Measurements from ENCODE around the gene DDX60. TPM values are rescaled to one million over a fixed set of nuclear protein-coding genes. Genes with fewer than 3 reads are reported as not detected.

The DDX60 gene
- total and polyA plus RNA-seq, 2 donors (not counting 3 experiments of a cell fraction or from before 2014, with no cell fraction given): 3.8 to 9.3 TPM

DNA sequence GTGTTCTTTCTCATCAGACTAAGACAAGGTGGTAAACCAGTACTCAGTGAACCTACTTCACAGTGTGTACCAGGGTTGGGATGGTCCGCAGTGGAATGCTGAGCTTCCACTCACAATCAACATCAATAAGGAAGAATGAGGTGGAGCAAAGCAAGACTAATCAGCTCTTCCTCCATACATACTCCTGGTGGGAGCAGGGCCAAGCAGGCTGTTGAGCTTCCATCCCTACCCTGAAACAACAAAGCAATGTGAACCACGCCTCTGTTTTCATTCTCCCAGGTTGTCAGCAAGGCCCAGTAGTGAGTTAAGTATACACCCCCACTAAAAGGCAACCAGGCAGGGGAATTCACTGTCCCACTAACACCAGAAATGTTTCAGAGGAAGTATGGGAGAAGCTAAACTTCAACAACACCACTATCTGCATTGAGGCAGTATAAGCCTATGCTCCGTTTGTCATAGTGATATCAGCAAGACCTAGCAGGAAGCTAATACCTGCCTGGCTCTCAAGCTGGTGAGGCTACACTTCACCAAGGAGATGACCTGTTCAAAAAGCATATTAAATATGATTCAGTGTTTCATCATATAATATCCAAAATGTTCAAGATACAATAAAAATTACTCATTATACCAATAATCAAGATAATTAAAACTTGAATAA is 109.5 kb downstream of the DDX60 start:
- H4K20me1 ChIP-seq (replicated peaks; ENCODE audit: control insufficient read depth, extremely low read depth, insufficient read depth, low read length): no peaks in the 10 kb centered on the region
- no peaks in the 10 kb centered on the region for H3K27me3 ChIP-seq (ENCODE audit: control insufficient read depth in 2 of 2, insufficient read depth in 2 of 2, low read length in 2 of 2)
- no peak overlapping the region for H3K9ac ChIP-seq (replicated peaks; ENCODE audit: extremely low read depth, insufficient read depth, low read length)
- H3K27ac ChIP-seq (ENCODE audit: insufficient read depth, low read depth, low read length): no peak overlapping the region
- intact Hi-C loops (cut with micrococcal nuclease): no loop called here
- H3K36me3 ChIP-seq (ENCODE audit: control insufficient read depth in 2 of 2, extremely low read depth in 1 of 2, insufficient read depth in 2 of 2, low read length in 2 of 2): no peaks in the 10 kb centered on the region
- TF ChIP-seq MYC (IDR thresholded peaks at IDR 0.05; ENCODE audit: low read depth, low read length) (no peak), GATA2 (IDR thresholded peaks at IDR 0.05; ENCODE audit: insufficient read depth, insufficient read length, low read depth, low read length) (no peak), FOS (IDR thresholded peaks at IDR 0.05; ENCODE audit: borderline replicate concordance, insufficient read depth, low read length) (no peak), POLR2AphosphoS5 (IDR thresholded peaks at IDR 0.05; ENCODE audit: insufficient read depth, low read depth, low read length) (no peak), POLR2A (IDR thresholded peaks at IDR 0.05; ENCODE audit: low read depth, low read length) (no peak), JUN (IDR thresholded peaks at IDR 0.05; ENCODE audit: borderline replicate concordance, insufficient read depth, insufficient read length, low read depth) (no peak), EZH2 (IDR thresholded peaks at IDR 0.05; ENCODE audit: borderline replicate concordance, low read depth, low read length, severe bottlenecking) (no peak)
- TF ChIP-seq, protein P1, sequence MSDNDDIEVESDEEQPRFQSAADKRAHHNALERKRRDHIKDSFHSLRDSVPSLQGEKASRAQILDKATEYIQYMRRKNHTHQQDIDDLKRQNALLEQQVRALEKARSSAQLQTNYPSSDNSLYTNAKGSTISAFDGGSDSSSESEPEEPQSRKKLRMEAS (IDR thresholded peaks at IDR 0.05; ENCODE audit: insufficient read depth, insufficient read length): no peak
- TF ChIP-seq, protein P2, sequence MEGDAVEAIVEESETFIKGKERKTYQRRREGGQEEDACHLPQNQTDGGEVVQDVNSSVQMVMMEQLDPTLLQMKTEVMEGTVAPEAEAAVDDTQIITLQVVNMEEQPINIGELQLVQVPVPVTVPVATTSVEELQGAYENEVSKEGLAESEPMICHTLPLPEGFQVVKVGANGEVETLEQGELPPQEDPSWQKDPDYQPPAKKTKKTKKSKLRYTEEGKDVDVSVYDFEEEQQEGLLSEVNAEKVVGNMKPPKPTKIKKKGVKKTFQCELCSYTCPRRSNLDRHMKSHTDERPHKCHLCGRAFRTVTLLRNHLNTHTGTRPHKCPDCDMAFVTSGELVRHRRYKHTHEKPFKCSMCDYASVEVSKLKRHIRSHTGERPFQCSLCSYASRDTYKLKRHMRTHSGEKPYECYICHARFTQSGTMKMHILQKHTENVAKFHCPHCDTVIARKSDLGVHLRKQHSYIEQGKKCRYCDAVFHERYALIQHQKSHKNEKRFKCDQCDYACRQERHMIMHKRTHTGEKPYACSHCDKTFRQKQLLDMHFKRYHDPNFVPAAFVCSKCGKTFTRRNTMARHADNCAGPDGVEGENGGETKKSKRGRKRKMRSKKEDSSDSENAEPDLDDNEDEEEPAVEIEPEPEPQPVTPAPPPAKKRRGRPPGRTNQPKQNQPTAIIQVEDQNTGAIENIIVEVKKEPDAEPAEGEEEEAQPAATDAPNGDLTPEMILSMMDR (IDR thresholded peaks at IDR 0.05; ENCODE audit: extremely low read depth in 1 of 2, insufficient read depth in 1 of 2, low read depth in 1 of 2, low read length in 2 of 2): no peak
- H3K4me2 ChIP-seq (ENCODE audit: insufficient read depth, low read length): no peak overlapping the region
- H3K79me2 ChIP-seq (ENCODE audit: control insufficient read depth, insufficient read depth, low read length): no peaks in the 10 kb centered on the region
- FAIRE-seq (no peak), DNase-seq (ENCODE audit: low read depth, low spot score) (no peak)
- dilution Hi-C loops (cut with MboI; ENCODE audit: extremely low pct_ligation_motif_present, low sequenced_read_pairs): no loop called here
- no peak overlapping the region for H2AFZ ChIP-seq (ENCODE audit: low read depth, low read length)
- H3K9me1 ChIP-seq (replicated peaks; ENCODE audit: control insufficient read depth, extremely low read depth, insufficient read depth, low read length): no peaks in the 10 kb centered on the region
- BruUV-seq (replicated peaks): no TSS peak
- CTCF ChIA-PET: no interaction called here
- no peaks in the 10 kb centered on the region for H3K4me1 ChIP-seq (ENCODE audit: control insufficient read depth, extremely low read depth, insufficient read depth, low read length)
- peaks cover 2% of the 10 kb centered on the region for H3K9me3 ChIP-seq (replicated peaks; ENCODE audit: control insufficient read depth, insufficient read depth, low read length)
- POLR2A ChIA-PET: no interaction called here
- no peak overlapping the region for H3K4me3 ChIP-seq (replicated peaks in 1 of 3; ENCODE audit: insufficient read depth in 1 of 3, low read depth in 1 of 3, low read length in 3 of 3)

Data from endothelial cell of umbilical vein (primary cell).